ENCODE measurements around the gene ARRDC5. TPM values are rescaled to one million over a fixed set of nuclear protein-coding genes. Genes with fewer than 3 reads are reported as not detected.

ARRDC5 gene
- total RNA-seq, 1 donor = 0.36 TPM

DNA sequence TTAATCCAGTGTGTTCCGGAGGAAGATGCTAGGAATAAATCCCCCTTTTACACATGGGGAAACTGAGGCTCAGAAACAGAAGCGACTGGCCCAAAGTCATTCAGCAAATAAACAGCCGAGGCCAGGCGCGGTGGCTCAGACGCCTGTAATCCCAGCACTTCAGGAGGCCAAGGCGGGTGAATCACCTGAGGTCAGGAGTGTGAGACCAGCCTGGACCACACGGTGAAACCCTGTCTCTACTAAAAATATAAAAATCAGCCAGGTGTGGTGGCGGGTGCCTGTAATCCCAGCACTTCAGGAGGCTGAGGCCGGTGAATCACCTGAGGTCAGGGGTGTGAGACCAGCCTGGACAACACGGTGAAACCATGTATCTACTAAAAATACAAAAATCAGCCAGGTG lies 23.7 kb downstream of the ARRDC5 start:
- Histone ChIP-seq H3K79me2 (ENCODE audit: insufficient read depth, low read length) (no peaks in the 10 kb centered on the region), H3K4me1 (ENCODE audit: insufficient read depth, low read length) (peaks cover 5% of the 10 kb centered on the region), H3K4me2 (ENCODE audit: insufficient read depth, low read length) (no peak overlapping the region), H3K27me3 (ENCODE audit: insufficient read depth, low read length) (no peaks in the 10 kb centered on the region), H2AFZ (ENCODE audit: low read length) (no peak overlapping the region), H3K9me3 (ENCODE audit: low read depth, low read length) (no peaks in the 10 kb centered on the region), H3K36me3 (ENCODE audit: insufficient read depth, low read length) (no peaks in the 10 kb centered on the region), H3K27ac (ENCODE audit: low read depth, low read length) (no peak overlapping the region), H3K4me3 (ENCODE audit: insufficient read depth, low read length) (no peak overlapping the region), H4K20me1 (ENCODE audit: insufficient read depth, low read length) (no peaks in the 10 kb centered on the region)
- TF ChIP-seq, protein P1, sequence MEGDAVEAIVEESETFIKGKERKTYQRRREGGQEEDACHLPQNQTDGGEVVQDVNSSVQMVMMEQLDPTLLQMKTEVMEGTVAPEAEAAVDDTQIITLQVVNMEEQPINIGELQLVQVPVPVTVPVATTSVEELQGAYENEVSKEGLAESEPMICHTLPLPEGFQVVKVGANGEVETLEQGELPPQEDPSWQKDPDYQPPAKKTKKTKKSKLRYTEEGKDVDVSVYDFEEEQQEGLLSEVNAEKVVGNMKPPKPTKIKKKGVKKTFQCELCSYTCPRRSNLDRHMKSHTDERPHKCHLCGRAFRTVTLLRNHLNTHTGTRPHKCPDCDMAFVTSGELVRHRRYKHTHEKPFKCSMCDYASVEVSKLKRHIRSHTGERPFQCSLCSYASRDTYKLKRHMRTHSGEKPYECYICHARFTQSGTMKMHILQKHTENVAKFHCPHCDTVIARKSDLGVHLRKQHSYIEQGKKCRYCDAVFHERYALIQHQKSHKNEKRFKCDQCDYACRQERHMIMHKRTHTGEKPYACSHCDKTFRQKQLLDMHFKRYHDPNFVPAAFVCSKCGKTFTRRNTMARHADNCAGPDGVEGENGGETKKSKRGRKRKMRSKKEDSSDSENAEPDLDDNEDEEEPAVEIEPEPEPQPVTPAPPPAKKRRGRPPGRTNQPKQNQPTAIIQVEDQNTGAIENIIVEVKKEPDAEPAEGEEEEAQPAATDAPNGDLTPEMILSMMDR (IDR thresholded peaks at IDR 0.05; ENCODE audit: extremely low read depth, low read depth, low read length) = no peak
- DNase-seq (ENCODE audit: insufficient read length, low spot score, missing footprints) = no peak

DNA sequence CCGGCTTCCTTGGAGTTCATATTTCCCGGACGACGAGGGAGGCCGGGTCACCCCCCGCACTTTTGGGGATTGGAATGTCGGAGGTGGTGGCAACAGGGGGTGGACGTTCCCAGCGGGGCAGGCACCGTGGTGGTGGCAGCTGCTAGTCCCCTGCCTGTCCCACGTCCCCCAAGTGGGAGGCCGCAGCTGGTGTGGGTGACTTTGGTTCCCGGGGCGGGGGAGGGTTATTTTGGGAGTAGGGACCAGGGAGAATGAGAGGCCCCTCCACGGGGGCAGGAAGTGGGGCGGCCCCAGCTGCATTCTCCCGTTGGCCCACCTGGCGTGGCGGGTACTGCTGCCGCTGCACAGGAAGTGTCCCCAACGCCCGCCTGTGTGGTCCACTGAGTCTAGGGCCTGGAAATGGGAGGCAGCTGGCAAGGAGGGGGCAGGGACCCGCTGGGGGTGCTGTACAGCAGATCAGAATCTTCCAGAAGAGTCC lies 24.2 kb downstream of the ARRDC5 start:
- no peak overlapping the region for H3K27ac ChIP-seq (ENCODE audit: low read depth, low read length)
- no peaks in the 10 kb centered on the region for H3K79me2 ChIP-seq (ENCODE audit: insufficient read depth, low read length)
- H3K36me3 ChIP-seq (ENCODE audit: insufficient read depth, low read length) = no peaks in the 10 kb centered on the region
- no peaks in the 10 kb centered on the region for H4K20me1 ChIP-seq (ENCODE audit: insufficient read depth, low read length)
- no peaks in the 10 kb centered on the region for H3K9me3 ChIP-seq (ENCODE audit: low read depth, low read length)
- TF ChIP-seq, protein P1 (IDR thresholded peaks at IDR 0.05; ENCODE audit: extremely low read depth, low read depth, low read length) = no peak
- H3K4me3 ChIP-seq (ENCODE audit: insufficient read depth, low read length) = peak overlapping the region; percentile 10
- peaks cover 5% of the 10 kb centered on the region for H3K4me1 ChIP-seq (ENCODE audit: insufficient read depth, low read length)
- DNase-seq (ENCODE audit: insufficient read length, low spot score, missing footprints) = no peak
- no peaks in the 10 kb centered on the region for H3K27me3 ChIP-seq (ENCODE audit: insufficient read depth, low read length)
- peak overlapping the region; percentile 78 for H2AFZ ChIP-seq (ENCODE audit: low read length)
- H3K4me2 ChIP-seq (ENCODE audit: insufficient read depth, low read length) = peak overlapping the region; percentile 18

DNA sequence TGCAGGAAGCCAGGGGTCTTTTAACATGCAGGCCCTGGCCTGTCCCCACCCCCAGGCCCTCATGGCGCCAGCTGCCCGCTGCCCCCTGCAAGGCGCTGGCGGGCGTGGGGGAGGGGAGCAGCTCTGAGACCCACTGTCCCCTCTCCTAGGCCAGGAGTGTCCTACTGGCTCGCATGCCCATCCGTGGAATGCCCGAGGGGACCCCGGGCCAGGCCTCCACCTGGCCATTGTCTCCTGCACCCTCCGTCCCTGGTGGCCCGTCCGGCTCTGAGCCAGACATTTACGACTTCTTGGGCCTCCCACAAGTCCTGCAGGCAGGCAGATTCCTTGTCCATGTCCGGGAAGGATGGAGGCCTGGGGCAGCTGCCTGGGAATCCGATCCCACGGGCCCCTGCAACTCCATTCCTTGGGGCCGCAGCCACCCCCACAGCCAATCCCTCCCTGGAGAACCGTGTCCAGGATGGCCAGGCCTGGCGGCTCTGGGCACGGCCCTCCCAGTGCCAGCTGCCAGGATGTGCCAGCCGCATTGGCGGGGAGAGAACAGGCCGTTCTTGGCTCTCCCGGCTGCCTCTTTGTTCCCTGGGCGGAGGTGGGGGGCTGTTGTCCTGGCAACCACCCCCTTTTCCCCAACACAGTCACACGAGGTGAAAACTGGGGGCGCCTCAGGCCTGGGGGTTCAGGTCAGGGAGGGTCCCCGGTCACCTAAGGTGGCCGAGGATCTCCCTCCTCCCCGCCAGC lies 24.8 kb downstream of the ARRDC5 start:
- H3K4me1 ChIP-seq (ENCODE audit: insufficient read depth, low read length) = peaks cover 5% of the 10 kb centered on the region
- peak overlapping the region; percentile 78 for H2AFZ ChIP-seq (ENCODE audit: low read length)
- peak; percentile 90 for DNase-seq (ENCODE audit: insufficient read length, low spot score, missing footprints)
- H3K4me3 ChIP-seq (ENCODE audit: insufficient read depth, low read length) = peak overlapping the region; percentile 10
- TF ChIP-seq, protein P1 (IDR thresholded peaks at IDR 0.05; ENCODE audit: extremely low read depth, low read depth, low read length) = no peak
- peak overlapping the region; percentile 18 for H3K4me2 ChIP-seq (ENCODE audit: insufficient read depth, low read length)
- H3K9me3 ChIP-seq (ENCODE audit: low read depth, low read length) = no peaks in the 10 kb centered on the region
- H3K36me3 ChIP-seq (ENCODE audit: insufficient read depth, low read length) = no peaks in the 10 kb centered on the region
- H3K27ac ChIP-seq (ENCODE audit: low read depth, low read length) = no peak overlapping the region
- no peaks in the 10 kb centered on the region for H3K27me3 ChIP-seq (ENCODE audit: insufficient read depth, low read length)
- H4K20me1 ChIP-seq (ENCODE audit: insufficient read depth, low read length) = no peaks in the 10 kb centered on the region
- H3K79me2 ChIP-seq (ENCODE audit: insufficient read depth, low read length) = no peaks in the 10 kb centered on the region

DNA sequence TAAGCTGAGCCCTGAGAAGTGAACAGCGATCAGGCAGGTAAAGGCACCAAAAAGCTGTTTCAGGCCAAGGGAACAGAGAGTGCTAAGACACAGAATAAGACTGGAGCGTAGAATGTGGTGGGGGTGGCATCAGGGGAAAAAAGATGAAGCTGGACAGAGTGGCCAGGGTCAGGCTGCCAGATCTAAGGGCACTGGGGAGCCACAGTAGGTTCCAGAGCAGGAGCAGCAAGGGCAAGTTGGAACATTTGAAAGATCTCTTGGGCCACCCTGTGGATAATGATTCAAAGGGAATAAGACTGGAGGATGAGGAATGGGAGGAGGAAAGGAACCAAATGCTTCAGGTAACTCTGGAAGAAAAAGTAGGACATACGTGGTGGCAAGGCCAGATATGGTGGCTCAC lies 28.8 kb downstream of the ARRDC5 start:
- TF ChIP-seq, protein P1 (IDR thresholded peaks at IDR 0.05; ENCODE audit: extremely low read depth, low read depth, low read length) = no peak
- DNase-seq (ENCODE audit: insufficient read length, low spot score, missing footprints) = no peak

More for the DNA sequence above, 28.8 kb downstream of the ARRDC5 start:
- H3K4me2 ChIP-seq (ENCODE audit: insufficient read depth, low read length) = no peak overlapping the region
- no peak overlapping the region for H2AFZ ChIP-seq (ENCODE audit: low read length)
- no peak overlapping the region for H3K4me3 ChIP-seq (ENCODE audit: insufficient read depth, low read length)
- H3K27me3 ChIP-seq (ENCODE audit: insufficient read depth, low read length) = no peaks in the 10 kb centered on the region
- no peaks in the 10 kb centered on the region for H3K36me3 ChIP-seq (ENCODE audit: insufficient read depth, low read length)
- H3K27ac ChIP-seq (ENCODE audit: low read depth, low read length) = no peak overlapping the region
- no peaks in the 10 kb centered on the region for H4K20me1 ChIP-seq (ENCODE audit: insufficient read depth, low read length)
- H3K9me3 ChIP-seq (ENCODE audit: low read depth, low read length) = no peaks in the 10 kb centered on the region
- H3K4me1 ChIP-seq (ENCODE audit: insufficient read depth, low read length) = peaks cover 15% of the 10 kb centered on the region
- no peaks in the 10 kb centered on the region for H3K79me2 ChIP-seq (ENCODE audit: insufficient read depth, low read length)

Data from osteoblast (primary cell).